HuH-7.5 (cell line): ENCODE results near the gene DDI2.
"Not testable (repeated sequence)": the region's sequence is repeated elsewhere in the genome, so short reads cannot be mapped to it uniquely, and the experiment has no call there.

Experiments
- DNase-seq: peaks from one replicate; pipeline ENCODE4 v3.0.0; 2011; ENCODE audit warnings: low spot score

DDI2 gene

DNA sequence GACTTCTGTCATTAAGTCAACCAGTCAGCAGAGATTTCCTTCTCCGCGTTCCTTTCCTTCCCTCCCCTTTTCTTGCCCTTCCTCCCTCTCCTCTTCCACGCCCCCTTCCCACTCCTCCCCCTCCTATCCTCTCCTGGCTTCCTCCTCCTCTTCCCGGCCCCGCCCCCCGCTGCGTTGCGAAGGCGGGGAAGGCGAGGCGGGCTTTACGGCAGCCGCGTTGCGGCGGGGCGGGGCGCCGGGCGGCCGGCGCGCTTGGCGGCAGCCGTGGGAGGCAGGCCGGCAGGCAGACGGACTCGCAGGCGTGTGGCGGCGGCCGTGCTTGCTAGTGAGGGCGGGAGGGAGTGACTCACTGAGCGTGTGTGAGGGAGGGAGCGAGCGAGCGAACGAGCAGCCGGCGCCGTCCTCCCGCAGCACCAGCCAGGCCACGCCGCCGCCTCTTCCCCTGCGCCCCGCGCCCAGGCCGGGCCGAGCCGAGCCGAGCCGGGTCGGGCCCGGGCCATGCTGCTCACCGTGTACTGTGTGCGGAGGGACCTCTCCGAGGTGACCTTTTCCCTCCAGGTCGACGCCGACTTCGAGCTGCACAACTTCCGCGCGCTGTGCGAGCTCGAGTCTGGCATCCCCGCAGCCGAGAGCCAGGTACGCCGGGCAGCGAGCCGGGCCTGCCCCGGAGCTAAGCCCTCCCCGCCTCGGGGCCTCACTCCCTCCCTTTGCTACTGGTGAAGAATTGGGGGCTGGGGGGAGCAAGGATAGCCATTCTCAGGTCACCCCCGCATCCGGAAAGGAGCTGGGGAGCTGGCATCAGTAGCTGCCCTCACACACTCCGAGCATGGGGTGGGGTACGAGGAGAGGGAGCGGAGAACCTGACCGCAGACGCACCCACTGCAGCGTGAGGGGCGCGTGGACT lies at the start of gene DDI2:
TSS of gene DDI2 (plus strand) at position 286 of the 904 bp plus-strand sequence. CDS start at position 499, 213 bp downstream.
- peak; percentile 71 for DNase-seq

DNA sequence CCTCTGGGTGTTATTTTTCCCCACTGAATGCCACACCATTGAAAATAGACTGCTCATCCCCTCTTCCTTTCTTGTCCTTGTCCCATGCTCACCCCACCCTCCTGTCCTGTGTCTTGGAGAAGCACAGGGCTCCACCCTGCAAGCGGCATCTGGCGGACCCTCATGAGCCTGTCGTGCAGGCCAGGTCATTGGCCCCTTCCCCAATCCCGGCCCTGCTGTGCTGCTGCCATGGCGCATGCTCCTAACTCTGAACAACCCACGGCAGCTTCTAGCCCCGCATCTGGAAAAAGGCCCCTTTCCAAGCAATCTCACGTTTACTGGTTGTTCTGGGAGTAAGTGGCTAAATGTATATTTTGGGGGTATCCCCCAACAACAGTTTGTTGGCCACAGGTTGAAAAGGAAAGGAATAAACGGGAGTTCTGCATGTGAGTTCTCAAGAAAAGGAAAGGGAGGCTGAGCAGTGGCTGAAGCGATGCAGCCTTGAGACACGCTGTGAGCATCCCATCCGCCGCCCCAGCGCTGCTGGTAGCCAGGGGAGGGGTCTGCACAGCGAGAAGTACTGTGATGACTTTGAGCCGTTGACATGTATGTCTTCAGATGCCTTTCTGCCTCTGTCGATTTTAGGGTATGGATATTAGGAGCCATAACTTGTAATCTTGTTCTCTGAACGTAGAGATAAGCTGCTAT lies 48.7 kb upstream of the DDI2 start:
- no peak for DNase-seq

DNA sequence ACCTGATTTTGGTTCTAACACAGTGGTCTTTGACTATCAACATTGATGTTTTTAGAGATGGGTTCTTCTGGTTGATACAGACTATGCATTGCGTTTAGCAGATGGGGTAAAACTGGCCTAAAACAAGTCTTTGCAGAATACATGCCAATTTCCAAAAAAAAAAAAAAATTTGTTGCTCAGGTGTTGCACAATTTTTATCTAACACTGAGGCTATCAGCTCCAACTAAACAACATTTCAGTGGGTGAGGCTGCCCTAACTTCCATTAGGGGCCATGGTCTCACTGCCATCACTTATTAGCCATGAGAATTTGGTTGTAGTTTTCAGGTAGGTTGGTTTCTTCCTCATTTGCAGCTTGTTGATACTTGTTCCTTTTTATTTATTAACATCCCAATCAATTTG lies 46.4 kb upstream of the DDI2 start:
- no peak for DNase-seq

DNA sequence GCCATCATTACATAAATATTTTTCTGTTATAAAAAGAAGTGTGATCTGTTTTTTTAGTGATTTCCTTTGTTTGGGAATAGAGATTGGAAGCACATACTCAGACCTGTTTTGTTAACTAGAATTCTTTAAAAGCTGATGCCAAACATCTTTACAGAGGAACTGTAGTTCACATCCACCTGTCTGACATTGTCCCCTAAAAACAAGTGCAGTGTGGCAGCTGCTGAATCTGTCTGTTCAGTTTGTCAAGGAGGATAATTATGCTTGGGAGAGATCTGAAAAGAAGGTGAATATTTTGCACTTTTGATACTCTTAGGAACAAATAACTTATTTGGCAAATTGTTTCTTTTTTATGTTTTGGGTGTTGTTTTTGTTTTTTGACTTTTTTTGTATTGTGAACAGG lies 46.0 kb upstream of the DDI2 start:
- DNase-seq, result no peak

DNA sequence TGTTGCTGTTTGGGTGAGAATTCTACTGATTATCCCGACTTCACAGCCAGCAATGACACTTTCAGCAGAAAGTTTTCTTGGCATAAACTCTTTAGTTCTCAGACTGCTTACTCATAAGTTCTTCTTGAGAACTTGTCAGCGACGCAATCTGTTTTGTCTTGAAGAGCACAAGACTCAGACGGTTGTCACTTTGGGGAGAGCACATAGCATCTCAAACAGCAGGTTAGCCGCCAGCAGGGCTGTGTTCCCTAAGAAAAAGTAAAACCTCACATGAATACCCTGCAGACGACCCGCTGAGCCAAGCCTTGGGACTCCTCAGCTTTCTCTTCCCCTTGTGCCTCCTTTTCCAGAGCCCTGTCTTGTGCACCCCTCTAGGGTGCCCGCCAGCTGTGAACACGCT lies 43.8 kb upstream of the DDI2 start:
- no peak for DNase-seq

- no peak for DNase-seq
Observed at GRCh38 chr1:15574741-15575140, 42.5 kb upstream of the DDI2 start.

DNA sequence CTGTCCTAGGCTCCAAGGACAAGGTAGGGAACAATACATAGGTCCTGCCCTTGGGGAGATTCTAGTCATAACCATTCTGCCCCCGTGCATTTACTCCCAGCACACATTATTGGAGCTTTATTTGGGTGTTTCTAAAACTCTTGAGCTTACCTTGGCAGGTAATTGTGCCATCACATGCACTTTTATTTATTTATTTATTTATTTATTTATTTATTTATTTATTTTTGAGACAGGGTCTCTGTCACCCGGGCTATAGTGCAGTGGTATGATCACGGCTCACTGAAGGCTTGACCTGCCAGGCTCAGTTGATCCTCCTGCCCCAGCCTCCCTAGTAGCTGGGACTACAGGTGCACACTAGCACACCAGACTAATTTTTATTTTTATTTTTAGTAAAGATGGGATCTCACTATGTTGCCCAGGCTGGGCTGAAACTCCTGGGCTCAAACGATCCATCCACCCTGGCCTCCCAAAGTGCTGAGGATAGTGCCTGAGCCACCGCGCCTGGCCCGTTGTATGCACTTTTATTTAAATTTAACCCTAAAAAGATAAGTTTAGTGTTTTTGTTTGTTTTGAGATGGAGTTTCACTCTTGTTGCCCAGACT lies 41.6 kb upstream of the DDI2 start:
- no peak for DNase-seq

GRCh38 chr1:15577691-15578090 lies 39.6 kb upstream of the DDI2 start:
- no peak for DNase-seq

DNA sequence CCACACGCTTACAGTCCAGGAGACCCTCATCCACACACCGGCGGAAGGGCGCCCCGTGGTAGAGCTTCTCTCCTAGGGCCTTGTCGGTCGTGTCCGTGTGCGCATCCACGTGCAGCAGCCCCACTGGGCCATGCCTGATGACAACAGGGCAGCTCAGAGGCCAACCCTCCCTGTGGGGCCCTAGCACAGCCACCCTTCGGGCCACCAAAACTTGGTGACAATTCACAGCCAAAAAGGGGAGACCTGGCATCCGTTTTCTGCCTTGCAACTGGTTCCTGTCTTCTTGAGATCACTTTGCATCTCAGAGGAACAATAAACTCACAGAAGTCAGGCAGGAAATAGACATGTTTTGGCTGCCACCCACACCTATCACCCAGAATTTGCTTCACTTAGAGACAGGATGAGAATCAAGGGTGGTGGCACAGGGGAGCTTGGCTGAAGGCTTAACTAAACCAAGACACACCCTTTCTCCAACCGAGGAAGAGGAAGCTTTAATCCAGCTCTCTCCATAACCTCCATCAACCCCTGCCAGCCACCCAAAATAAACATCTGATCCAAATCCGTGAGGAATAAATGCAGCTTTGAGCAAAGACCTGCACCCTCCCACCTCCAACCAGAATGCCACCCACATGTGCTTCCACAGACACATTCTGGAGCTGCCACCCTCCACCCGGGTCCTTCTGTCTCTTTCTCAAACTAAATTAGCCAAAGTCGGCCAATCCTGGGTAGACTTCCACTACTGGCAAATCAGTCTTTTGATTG lies 38.2 kb upstream of the DDI2 start:
- no peak for DNase-seq

DNA sequence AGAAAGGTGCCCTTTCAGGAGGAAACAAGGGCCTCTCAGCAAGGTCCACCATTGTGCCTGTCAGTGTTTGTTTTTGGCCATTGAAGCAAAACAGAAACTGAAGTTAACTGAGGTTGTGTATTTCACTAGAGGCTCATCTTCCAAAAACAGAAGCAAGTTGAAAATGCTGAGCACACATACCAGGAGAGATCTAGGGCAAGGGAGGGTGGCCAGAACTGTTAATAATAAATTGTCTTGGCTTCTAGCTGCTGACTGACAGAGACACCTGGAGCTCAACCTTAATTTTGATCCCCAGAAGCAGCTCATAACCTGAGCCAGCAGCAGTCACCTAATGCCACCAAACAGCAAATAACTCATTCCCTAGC lies 37.6 kb upstream of the DDI2 start:
- DNase-seq, result no peak

DNA sequence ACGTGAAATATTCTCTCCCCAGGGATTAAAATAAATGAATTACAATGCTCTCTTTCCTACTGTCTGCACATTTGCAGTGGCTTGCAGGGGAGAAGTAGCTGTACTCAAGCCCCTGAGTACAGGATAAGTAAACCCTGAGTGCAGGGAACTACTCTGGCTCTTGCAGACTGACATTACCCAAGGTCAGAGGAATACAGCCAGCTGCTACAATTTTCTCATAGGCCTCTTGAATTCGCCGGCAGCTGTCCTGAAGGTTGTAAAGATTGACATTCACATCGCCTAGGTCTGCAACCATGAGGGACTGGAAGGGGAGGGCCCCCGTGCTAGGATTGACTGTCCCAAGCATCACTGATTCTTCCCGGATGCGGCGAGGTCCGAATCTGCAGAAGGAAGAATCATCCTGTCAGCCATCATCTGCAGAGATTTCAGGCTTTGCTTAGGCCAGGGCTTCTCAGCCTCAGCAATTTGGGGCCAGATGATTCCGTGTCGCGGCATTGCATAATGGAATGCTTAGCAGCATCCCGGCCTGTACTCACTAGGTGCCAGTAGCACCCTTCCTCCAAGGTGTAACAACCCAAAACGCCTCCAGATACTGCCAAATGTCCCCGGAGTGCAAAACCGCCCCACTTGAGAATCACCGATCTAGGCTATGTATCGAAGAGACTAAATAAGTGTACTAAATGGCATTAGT lies 34.1 kb upstream of the DDI2 start:
- no peak for DNase-seq

GRCh38 chr1:15584489-15585363 lies 32.5 kb upstream of the DDI2 start, which contains the start of gene AGMAT:
AGMAT (minus strand) TSS chr1:15585051; CDS start chr1:15584967, 84 bp downstream.
- DNase-seq, result peak; percentile 71

- DNase-seq, result no peak
Observed at GRCh38 chr1:15592285-15592684, 25.0 kb upstream of the DDI2 start.

DNA sequence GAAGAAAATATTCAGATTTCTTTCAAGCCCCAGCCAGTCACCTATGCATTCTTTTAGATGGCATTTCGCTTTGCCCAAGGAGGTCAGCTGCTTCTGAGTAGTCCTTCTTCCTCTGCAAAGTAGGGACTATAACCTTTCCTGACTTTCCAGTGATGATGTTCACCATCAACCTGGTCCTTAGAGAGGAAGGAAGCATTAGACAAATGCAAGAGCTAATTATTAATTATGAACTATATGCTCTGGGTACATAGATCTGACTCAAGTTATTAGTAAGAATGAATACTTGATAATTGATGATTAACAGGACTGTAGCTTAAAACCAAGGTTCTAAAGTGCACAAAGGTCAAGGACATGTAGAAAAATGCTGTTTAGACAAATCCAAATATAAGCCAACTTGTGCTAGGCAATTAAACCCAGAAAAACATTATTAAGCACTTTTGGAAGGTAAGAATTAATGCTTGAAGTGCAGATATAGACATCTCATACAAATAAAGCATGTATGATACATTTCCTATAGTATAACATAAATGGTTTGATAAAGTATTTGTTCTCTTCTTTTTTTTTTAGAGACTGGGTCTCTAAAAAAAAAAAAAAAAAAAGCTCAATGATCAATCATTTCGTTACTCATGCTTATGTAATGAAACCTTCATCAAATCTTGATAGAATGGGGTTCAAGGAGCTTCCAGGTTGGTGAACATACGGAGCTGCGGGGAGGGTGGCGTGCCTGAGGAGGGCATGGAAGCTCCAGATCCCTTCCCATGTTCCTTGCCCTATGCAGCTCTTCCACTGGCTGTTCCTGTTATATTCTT lies 21.2 kb upstream of the DDI2 start:
- no peak for DNase-seq

DNA sequence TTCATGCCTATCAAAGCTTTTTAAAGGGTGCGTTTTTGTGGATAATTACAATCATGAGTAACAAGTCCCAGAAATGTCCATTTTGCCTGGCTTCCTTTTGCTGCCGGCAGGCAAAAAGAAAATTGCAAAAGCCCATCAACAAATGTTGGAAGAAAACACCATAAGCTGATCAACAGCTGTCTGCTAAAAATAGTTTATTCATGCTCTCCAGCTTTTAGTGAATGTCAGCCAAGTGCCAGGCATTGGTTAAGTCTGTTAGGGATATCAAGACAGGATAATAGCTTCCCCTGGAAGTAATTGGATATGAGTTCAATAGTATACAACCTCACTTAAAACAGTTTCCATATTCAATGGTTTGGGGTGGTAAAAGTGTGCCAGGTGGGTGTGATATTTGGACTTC lies 18.8 kb upstream of the DDI2 start:
- no peak for DNase-seq

DNA sequence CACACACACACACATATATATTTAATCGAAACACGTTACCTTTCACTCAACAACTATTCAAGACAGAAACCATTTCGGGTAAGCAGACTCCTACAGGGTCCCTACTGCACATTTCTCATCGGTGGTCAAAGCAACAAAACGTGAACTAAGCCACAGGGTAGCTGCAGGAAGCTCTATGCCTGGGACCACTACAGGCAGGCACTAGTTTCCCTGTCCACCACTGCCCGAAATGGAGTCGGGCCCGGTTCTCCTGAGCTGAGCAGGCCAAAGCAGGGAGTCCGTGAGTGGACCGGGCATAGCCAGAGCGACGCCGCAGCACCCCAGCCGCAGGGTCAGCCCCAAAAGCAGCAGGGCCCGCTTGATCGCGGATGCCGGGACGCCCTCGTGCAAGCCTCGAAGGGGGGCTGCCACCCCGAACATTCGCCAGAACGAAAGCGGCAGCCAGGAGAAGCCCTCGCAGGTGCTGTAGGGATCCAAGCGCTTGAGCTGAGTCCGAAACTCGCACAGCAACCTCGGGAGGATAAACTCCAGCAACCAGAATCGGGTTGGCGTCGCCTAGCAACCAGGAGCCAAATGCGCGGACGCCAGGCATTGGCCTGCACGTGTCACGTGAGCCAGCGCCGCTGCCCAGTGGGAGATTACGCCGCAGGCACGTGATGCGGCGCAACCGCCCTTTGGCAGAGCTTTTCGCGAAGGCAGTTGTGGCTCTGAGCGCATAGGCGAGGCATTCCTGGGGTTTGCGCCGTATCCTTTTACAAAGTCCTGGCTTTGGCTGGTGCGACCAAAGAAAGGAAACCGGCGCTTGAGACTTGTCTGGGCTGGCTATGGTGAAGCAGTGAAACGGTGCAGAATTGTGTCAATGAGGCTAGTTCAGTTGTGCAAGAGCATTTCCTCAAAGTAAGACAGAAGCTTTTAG lies 13.9 kb upstream of the DDI2 start:
- peak; percentile 95 for DNase-seq

GRCh38 chr1:15603966-15604282 lies 13.3 kb upstream of the DDI2 start:
- not testable (repeated sequence) for DNase-seq

GRCh38 chr1:15604400-15604799 lies 12.9 kb upstream of the DDI2 start:
- not testable (repeated sequence) for DNase-seq
